ENCODE results near the gene AANAT.

AANAT gene

GRCh38 chr17:76491271-76492122 is 24.1 kb downstream of the AANAT start:
- DNase-seq = no peak

GRCh38 chr17:76492123-76492988 is 25.0 kb downstream of the AANAT start:
- peak; percentile 56 for DNase-seq

GRCh38 chr17:76492989-76493501 is 25.6 kb downstream of the AANAT start:
- DNase-seq = peak; percentile 78

GRCh38 chr17:76493505-76494167 is 26.2 kb downstream of the AANAT start:
- no peak for DNase-seq

GRCh38 chr17:76495663-76496400 is 28.4 kb downstream of the AANAT start:
- DNase-seq = peak; percentile 21

GRCh38 chr17:76496464-76496863 is 29.1 kb downstream of the AANAT start:
- no peak for DNase-seq

GRCh38 chr17:76497699-76497978 is 30.2 kb downstream of the AANAT start:
- DNase-seq = no peak

GRCh38 chr17:76497979-76498875 is 30.8 kb downstream of the AANAT start:
- peak; percentile 95 for DNase-seq

- DNase-seq = no peak
These were observed 31.5 kb downstream of the AANAT start for GRCh38 chr17:76498876-76499251.

- DNase-seq = peak; percentile 26
These were observed 31.9 kb downstream of the AANAT start for GRCh38 chr17:76499267-76499667.

GRCh38 chr17:76500074-76500746 is 32.8 kb downstream of the AANAT start:
- DNase-seq = peak; percentile 48

GRCh38 chr17:76500747-76501017 is 33.3 kb downstream of the AANAT start:
- DNase-seq = peak; percentile 58

GRCh38 chr17:76501018-76501826 is 33.8 kb downstream of the AANAT start, which contains the start of gene RHBDF2:
Gene RHBDF2, minus strand, starts transcription at chr17:76501423. Its CDS starts 19,899 bp downstream, at chr17:76481524.
- DNase-seq = peak; percentile 93

GRCh38 chr17:76501827-76502307 is 34.5 kb downstream of the AANAT start:
- DNase-seq = no peak

GRCh38 chr17:76502341-76503211 is 35.2 kb downstream of the AANAT start:
- peak; percentile 66 for DNase-seq

- peak; percentile 30 for DNase-seq
These were observed 36.7 kb downstream of the AANAT start for GRCh38 chr17:76504117-76504516.

- peak; percentile 76 for DNase-seq
These were observed 39.3 kb downstream of the AANAT start for GRCh38 chr17:76506408-76507345.
